ENCODE measurements around the gene XPO5. TPM values are rescaled to one million over a fixed set of nuclear protein-coding genes. Genes with fewer than 3 reads are reported as not detected.

XPO5 gene
- total RNA-seq, 4 donors from 2014 or later = 17.6 to 34.9 (median 26.5) TPM

GRCh38 chr6:43516697-43517504 lies 58.9 kb downstream of the XPO5 start, which contains the start of the genes POLR1C and YIPF3:
TSS of gene POLR1C (plus strand) at chr6:43517089. CDS start at chr6:43517110, 21 bp downstream.
TSS of gene YIPF3 (minus strand) at chr6:43516926. CDS start at chr6:43516807, 119 bp downstream.
- H3K27me3 ChIP-seq = no peaks in the 10 kb centered on the region
- H3K36me3 ChIP-seq = peaks cover 36 to 72% (median 50%) of the 10 kb centered on the region in 3 donors
- H3K27ac ChIP-seq = peak within 1 kb of the TSS; percentile 90 to 96 (median 92)
- TF ChIP-seq POLR2A (IDR thresholded peaks at IDR 0.05) (peak in 3 of 4 donors; percentile 26 to 53 (median 34)), CTCF (IDR thresholded peaks at IDR 0.05) (no peak)
- intact Hi-C loops (cut with DNase I) = no loop called here
- no peaks in the 10 kb centered on the region for H3K9me3 ChIP-seq
- H3K4me1 ChIP-seq = peaks cover 22 to 50% (median 32%) of the 10 kb centered on the region in 3 donors
- H3K4me3 ChIP-seq = peak within 1 kb of the TSS; percentile 75 to 94 (median 87)
- 0% methylated on average over 32 to 35 of the region's 57 CpGs for WGBS, 2 donors
- DNase-seq = peak; percentile 73

- intact Hi-C loops (cut with DNase I) = no loop called here
These were observed 59.5 kb downstream of the XPO5 start for GRCh38 chr6:43516367-43516696.

GRCh38 chr6:43515808-43516207 lies 60.0 kb downstream of the XPO5 start:
- no peaks in the 10 kb centered on the region for H3K9me3 ChIP-seq
- no peaks in the 10 kb centered on the region for H3K27me3 ChIP-seq
- no peak for TF ChIP-seq POLR2A (IDR thresholded peaks at IDR 0.05)
- TF ChIP-seq CTCF (IDR thresholded peaks at IDR 0.05) = no peak
- 59 to 66% methylated on average over 9 of the region's 9 CpGs for WGBS, 2 donors
- peak overlapping the region; percentile 75 to 94 (median 87) for H3K4me3 ChIP-seq
- intact Hi-C loops (cut with DNase I) = no loop called here
- H3K27ac ChIP-seq = peak overlapping the region; percentile 90 to 96 (median 92)
- peaks cover 38 to 71% (median 47%) of the 10 kb centered on the region in 3 donors for H3K36me3 ChIP-seq
- peaks cover 22 to 55% (median 34%) of the 10 kb centered on the region in 3 donors for H3K4me1 ChIP-seq
- no peak for DNase-seq

More at GRCh38 chr6:43516367-43516696, 59.5 kb downstream of the XPO5 start:
- peak overlapping the region; percentile 75 to 94 (median 87) for H3K4me3 ChIP-seq
- H3K27ac ChIP-seq = peak overlapping the region; percentile 90 to 96 (median 92)
- H3K36me3 ChIP-seq = peaks cover 41 to 72% (median 50%) of the 10 kb centered on the region in 3 donors
- H3K9me3 ChIP-seq = no peaks in the 10 kb centered on the region
- no peak for DNase-seq
- TF ChIP-seq CTCF (IDR thresholded peaks at IDR 0.05) (no peak), POLR2A (IDR thresholded peaks at IDR 0.05) (no peak)
- 1% methylated on average over 9 to 10 of the region's 10 CpGs for WGBS, 2 donors
- no peaks in the 10 kb centered on the region for H3K27me3 ChIP-seq
- peaks cover 22 to 50% (median 32%) of the 10 kb centered on the region in 3 donors for H3K4me1 ChIP-seq

GRCh38 chr6:43511824-43512415 lies 63.9 kb downstream of the XPO5 start:
- Histone ChIP-seq H3K4me1 (peaks cover 21 to 67% (median 36%) of the 10 kb centered on the region in 3 donors), H3K27me3 (peaks cover 0 to 29% (median 3%) of the 10 kb centered on the region in 4 donors), H3K4me3 (no peak overlapping the region), H3K27ac (no peak overlapping the region), H3K36me3 (peaks cover 22 to 50% (median 37%) of the 10 kb centered on the region in 3 donors), H3K9me3 (no peaks in the 10 kb centered on the region)
- 77 to 84% methylated on average over 4 to 7 of the region's 11 CpGs for WGBS, 2 donors
- no peak for DNase-seq
- TF ChIP-seq POLR2A (IDR thresholded peaks at IDR 0.05) = no peak
- no peak for TF ChIP-seq CTCF (IDR thresholded peaks at IDR 0.05)
- intact Hi-C loops (cut with DNase I) = no loop called here

GRCh38 chr6:43510827-43511163 lies 65.0 kb downstream of the XPO5 start:
- Histone ChIP-seq H3K4me3 (peak overlapping the region; percentile 52 to 91 (median 77)), H3K27ac (peak overlapping the region; percentile 57 to 82 (median 64)), H3K36me3 (peaks cover 22 to 55% (median 37%) of the 10 kb centered on the region in 3 donors), H3K27me3 (peaks cover 0 to 29% (median 3%) of the 10 kb centered on the region in 4 donors), H3K9me3 (no peaks in the 10 kb centered on the region), H3K4me1 (peaks cover 16 to 65% (median 33%) of the 10 kb centered on the region in 3 donors)
- intact Hi-C loops (cut with DNase I) = no loop called here
- WGBS, 2 donors = 43 to 54% methylated on average over 5 to 10 of the region's 10 CpGs
- no peak for DNase-seq
- TF ChIP-seq CTCF (IDR thresholded peaks at IDR 0.05) (no peak), POLR2A (IDR thresholded peaks at IDR 0.05) (no peak)
